BJ (cell line): ENCODE data around the gene ARHGAP42. TPM values are rescaled to one million over a fixed set of nuclear protein-coding genes. Genes with fewer than 3 reads are reported as not detected.

Experiments
- CTCF ChIA-PET: fragments of 350-600 bp; formaldehyde crosslinking; extraction: SDS; loops from one replicate; lab custom pipeline; 2021; ENCODE audit warnings: antibody characterized with exemption, inconsistent platforms; lab: Yijun Ruan, JAX
- POLR2A ChIA-PET: fragments of 300-600 bp; sonication (Branson Sonifier 250); formaldehyde crosslinking; extraction: SDS; loops from one replicate; lab custom pipeline; 2021; ENCODE audit warnings: antibody characterized with exemption; lab: Charles Lee
- DNase-seq: peaks from one replicate; pipeline ENCODE4 v3.0.0-alpha.2; 2011; ENCODE audit warnings: low read depth
- H3K27me3 ChIP-seq: 2 replicates; pipeline ENCODE4 v1.6.0; 2011; ENCODE audit warnings: low read length; ENCODE audit not compliant: control insufficient read depth, insufficient read depth
- H3K36me3 ChIP-seq: 2 replicates; pipeline ENCODE4 v1.5.1; 2011; ENCODE audit warnings: low read length; ENCODE audit not compliant: control insufficient read depth, insufficient read depth
- H3K4me3 ChIP-seq: 2 replicates; pipeline ENCODE4 v1.5.1; 2011; ENCODE audit warnings: low read depth, mild to moderate bottlenecking, control low read depth, low read length
- CTCF ChIP-seq: IDR thresholded peaks from 2 replicates; pipeline ENCODE4 v1.5.1; 2011; ENCODE audit warnings: low read depth, mild to moderate bottlenecking, control low read depth, inconsistent platforms, low read length, moderate library complexity; ENCODE audit not compliant: insufficient read depth
- polyA plus RNA-seq: library from polyadenylated mRNA; depleted of rRNA; stranded (reverse); fragments of >200 nt; gene quantifications from 2 replicates; pipeline ENCODE4 v1.2.3, GENCODE V29; 2011

Gene ARHGAP42
- polyA plus RNA-seq, 1 experiment = 0.76 TPM

GRCh38 chr11:100752371-100753171 is 65.5 kb downstream of the ARHGAP42 start:
- POLR2A ChIA-PET = interaction anchor here (0.6 kb wide), 1 partner anchor 1247 kb away, joined by 10 read pairs; no protein-coding TSS in a partner anchor
- TF ChIP-seq CTCF = no peak
- Histone ChIP-seq H3K36me3 (no peaks in the 10 kb centered on the region), H3K27me3 (no peaks in the 10 kb centered on the region), H3K4me3 (no peak overlapping the region)
- CTCF ChIA-PET = interaction anchor here (0.8 kb wide), 1 partner anchor 20 kb away, joined by 3 read pairs; no protein-coding TSS in a partner anchor
- no peak for DNase-seq

GRCh38 chr11:100753172-100753543 is 66.1 kb downstream of the ARHGAP42 start:
- no peaks in the 10 kb centered on the region for H3K36me3 ChIP-seq
- DNase-seq = no peak
- no peaks in the 10 kb centered on the region for H3K27me3 ChIP-seq
- TF ChIP-seq CTCF = no peak
- no peak overlapping the region for H3K4me3 ChIP-seq
- ChIA-PET CTCF (interaction anchor here (0.8 kb wide), 1 partner anchor 20 kb away, joined by 3 read pairs; no protein-coding TSS in a partner anchor), POLR2A (interaction anchor here (0.6 kb wide), 1 partner anchor 1246 kb away, joined by 10 read pairs; no protein-coding TSS in a partner anchor)

- no peaks in the 10 kb centered on the region for H3K36me3 ChIP-seq
- TF ChIP-seq CTCF = no peak
- CTCF ChIA-PET = interaction anchor here (0.8 kb wide), 1 partner anchor 19 kb away, joined by 3 read pairs; no protein-coding TSS in a partner anchor
- no peaks in the 10 kb centered on the region for H3K27me3 ChIP-seq
- no peak for DNase-seq
- POLR2A ChIA-PET = interaction anchor here (0.6 kb wide), 1 partner anchor 1246 kb away, joined by 10 read pairs; no protein-coding TSS in a partner anchor
- H3K4me3 ChIP-seq = no peak overlapping the region
Observed at GRCh38 chr11:100753571-100753970, 66.5 kb downstream of the ARHGAP42 start.

- CTCF ChIA-PET = no interaction called here
- Histone ChIP-seq H3K4me3 (no peak overlapping the region), H3K36me3 (no peaks in the 10 kb centered on the region), H3K27me3 (no peaks in the 10 kb centered on the region)
- POLR2A ChIA-PET = no interaction called here
- no peak for DNase-seq
- no peak for TF ChIP-seq CTCF
Observed at GRCh38 chr11:100756559-100756958, 69.5 kb downstream of the ARHGAP42 start.

DNA sequence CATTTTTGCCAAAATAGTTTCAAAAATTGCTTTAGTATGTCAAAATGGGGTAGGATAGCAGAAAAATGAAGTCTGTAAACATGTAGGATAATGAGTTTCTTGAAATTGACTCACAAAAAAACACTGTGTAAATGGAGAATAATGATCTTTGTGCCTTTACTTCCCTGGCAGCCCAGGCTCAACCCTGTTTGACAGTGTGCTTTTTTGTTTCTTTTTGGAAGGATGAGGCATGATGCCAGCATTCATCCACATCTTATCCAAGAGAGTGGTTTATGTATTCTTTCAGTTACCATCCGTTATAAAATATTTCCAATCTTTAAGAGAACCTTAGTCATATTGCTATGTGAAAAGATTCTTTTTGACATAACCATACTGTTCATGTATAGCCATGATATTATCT is 70.6 kb downstream of the ARHGAP42 start:
- DNase-seq = no peak
- no peak for TF ChIP-seq CTCF
- Histone ChIP-seq H3K36me3 (no peaks in the 10 kb centered on the region), H3K4me3 (no peak overlapping the region), H3K27me3 (no peaks in the 10 kb centered on the region)
- POLR2A ChIA-PET = no interaction called here
- CTCF ChIA-PET = no interaction called here
